ENCODE measurements around the gene ANKRD45. TPM values are rescaled to one million over a fixed set of nuclear protein-coding genes. Genes with fewer than 3 reads are reported as not detected.
"Not testable (repeated sequence)": the region's sequence is repeated elsewhere in the genome, so short reads cannot be mapped to it uniquely, and the experiment has no call there.

Gene ANKRD45
- total RNA-seq, 1 experiment from 2014 or later, result 0.73 TPM

DNA sequence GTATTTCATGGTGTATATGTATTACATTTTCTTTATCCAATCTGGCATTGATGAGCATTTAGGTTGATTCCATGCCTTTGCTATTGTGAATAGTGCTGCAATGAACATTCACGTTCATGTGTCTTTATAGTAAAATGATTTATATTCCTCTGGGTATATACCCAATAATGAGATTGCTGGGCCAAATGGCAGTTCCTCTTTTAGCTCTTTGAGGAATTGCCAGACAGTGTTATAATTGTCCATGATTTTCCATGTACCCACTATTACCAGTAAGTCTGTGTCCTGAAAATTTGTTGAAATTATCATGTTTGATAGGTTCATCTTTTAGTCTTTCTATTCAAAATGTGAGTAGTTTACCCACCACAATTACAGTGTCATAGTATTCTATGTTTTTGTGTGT is 101.2 kb downstream of the ANKRD45 start:
- ChIA-PET CTCF (no interaction called here), POLR2A (ENCODE audit: low non-redundant PET) (no interaction called here)
- Histone ChIP-seq H3K9me3 (ENCODE audit: low read depth, low read length, poor library complexity, severe bottlenecking) (no peaks in the 10 kb centered on the region), H3K27me3 (replicated peaks; ENCODE audit: insufficient read depth, low read depth, low read length, poor library complexity) (no peaks in the 10 kb centered on the region), H3K36me3 (ENCODE audit: insufficient read depth, low read length, poor library complexity, severe bottlenecking) (no peaks in the 10 kb centered on the region), H3K27ac (ENCODE audit: low read depth, low read length, poor library complexity, severe bottlenecking) (no peak overlapping the region), H3K4me1 (ENCODE audit: insufficient read depth, low read length, poor library complexity, severe bottlenecking) (no peaks in the 10 kb centered on the region), H3K4me3 (ENCODE audit: low read depth, low read length, poor library complexity, severe bottlenecking) (no peak overlapping the region)
- DNase-seq (ENCODE audit: low spot score), result no peak
- no peak for TF ChIP-seq EZH2 (IDR thresholded peaks at IDR 0.05; ENCODE audit: borderline replicate concordance, low read depth, low read length, poor library complexity, severe bottlenecking)
- TF ChIP-seq CTCF (conservative IDR thresholded peaks at IDR 0.05; ENCODE audit: low read depth, low read length), result no peak
- no TSS peak for BruUV-seq (replicated peaks)
- intact Hi-C loops (cut with micrococcal nuclease; ENCODE audit: unreplicated experiment), result no loop called here

GRCh38 chr1:173563846-173564245 is 105.8 kb downstream of the ANKRD45 start:
- H3K4me3 ChIP-seq (ENCODE audit: low read depth, low read length, poor library complexity, severe bottlenecking); POLR2A ChIA-PET (ENCODE audit: low non-redundant PET); H3K27me3 ChIP-seq (replicated peaks; ENCODE audit: insufficient read depth, low read depth, low read length, poor library complexity); intact Hi-C loops (cut with micrococcal nuclease; ENCODE audit: unreplicated experiment); BruUV-seq (replicated peaks); CTCF ChIA-PET; DNase-seq (ENCODE audit: low spot score); H3K36me3 ChIP-seq (ENCODE audit: insufficient read depth, low read length, poor library complexity, severe bottlenecking); H3K4me1 ChIP-seq (ENCODE audit: insufficient read depth, low read length, poor library complexity, severe bottlenecking); H3K9me3 ChIP-seq (ENCODE audit: low read depth, low read length, poor library complexity, severe bottlenecking); H3K27ac ChIP-seq (ENCODE audit: low read depth, low read length, poor library complexity, severe bottlenecking): not testable (repeated sequence)

GRCh38 chr1:173562813-173563212 is 106.8 kb downstream of the ANKRD45 start:
- DNase-seq (ENCODE audit: low spot score), result peak; percentile 32
- no peaks in the 10 kb centered on the region for H3K9me3 ChIP-seq (ENCODE audit: low read depth, low read length, poor library complexity, severe bottlenecking)
- CTCF ChIA-PET, result no interaction called here
- POLR2A ChIA-PET (ENCODE audit: low non-redundant PET), result interaction anchor here (0.8 kb wide), 1 partner anchor 721 kb away, joined by 3 read pairs; no protein-coding TSS in a partner anchor
- H3K27ac ChIP-seq (ENCODE audit: low read depth, low read length, poor library complexity, severe bottlenecking), result no peak overlapping the region
- intact Hi-C loops (cut with micrococcal nuclease; ENCODE audit: unreplicated experiment), result no loop called here
- no peak overlapping the region for H3K4me3 ChIP-seq (ENCODE audit: low read depth, low read length, poor library complexity, severe bottlenecking)
- TF ChIP-seq EZH2 (IDR thresholded peaks at IDR 0.05; ENCODE audit: borderline replicate concordance, low read depth, low read length, poor library complexity, severe bottlenecking), result no peak
- peak; percentile 25; the same call in 1 of the 2 replicates for TF ChIP-seq CTCF (conservative IDR thresholded peaks at IDR 0.05; ENCODE audit: low read depth, low read length)
- no peaks in the 10 kb centered on the region for H3K27me3 ChIP-seq (replicated peaks; ENCODE audit: insufficient read depth, low read depth, low read length, poor library complexity)
- no peaks in the 10 kb centered on the region for H3K4me1 ChIP-seq (ENCODE audit: insufficient read depth, low read length, poor library complexity, severe bottlenecking)
- no TSS peak for BruUV-seq (replicated peaks)
- no peaks in the 10 kb centered on the region for H3K36me3 ChIP-seq (ENCODE audit: insufficient read depth, low read length, poor library complexity, severe bottlenecking)

DNA sequence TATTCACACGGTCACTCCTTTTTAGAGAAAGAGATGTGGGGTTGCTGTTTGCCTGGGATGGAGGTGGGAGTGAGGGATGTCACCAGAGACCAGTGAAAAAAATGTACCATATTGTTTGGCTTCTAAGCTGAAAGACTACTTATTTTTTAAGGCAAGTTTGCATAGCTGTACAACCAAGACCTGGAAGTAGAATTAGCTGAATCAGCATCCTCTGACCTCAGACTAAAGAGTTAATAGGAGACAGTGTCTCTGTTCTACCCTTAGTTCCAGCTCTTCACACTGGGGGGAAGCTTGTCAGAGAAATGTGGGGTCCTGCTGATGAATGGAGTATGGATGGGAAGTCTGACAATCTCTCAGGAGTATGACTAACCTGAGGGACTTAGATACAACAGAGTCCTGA is 108.4 kb downstream of the ANKRD45 start:
- Histone ChIP-seq H3K4me3 (ENCODE audit: low read depth, low read length, poor library complexity, severe bottlenecking) (no peak overlapping the region), H3K27me3 (replicated peaks; ENCODE audit: insufficient read depth, low read depth, low read length, poor library complexity) (no peaks in the 10 kb centered on the region), H3K36me3 (ENCODE audit: insufficient read depth, low read length, poor library complexity, severe bottlenecking) (no peaks in the 10 kb centered on the region), H3K4me1 (ENCODE audit: insufficient read depth, low read length, poor library complexity, severe bottlenecking) (no peaks in the 10 kb centered on the region), H3K9me3 (ENCODE audit: low read depth, low read length, poor library complexity, severe bottlenecking) (no peaks in the 10 kb centered on the region), H3K27ac (ENCODE audit: low read depth, low read length, poor library complexity, severe bottlenecking) (no peak overlapping the region)
- DNase-seq (ENCODE audit: low spot score), result no peak
- intact Hi-C loops (cut with micrococcal nuclease; ENCODE audit: unreplicated experiment), result no loop called here
- ChIA-PET CTCF (no interaction called here), POLR2A (ENCODE audit: low non-redundant PET) (no interaction called here)
- TF ChIP-seq CTCF (conservative IDR thresholded peaks at IDR 0.05; ENCODE audit: low read depth, low read length) (no peak), EZH2 (IDR thresholded peaks at IDR 0.05; ENCODE audit: borderline replicate concordance, low read depth, low read length, poor library complexity, severe bottlenecking) (no peak)
- BruUV-seq (replicated peaks), result no TSS peak

All from A673 (cell line).